H9 (cell line): ENCODE results near the gene ADAM11. TPM values are rescaled to one million over a fixed set of nuclear protein-coding genes. Genes with fewer than 3 reads are reported as not detected.

Experiments used
- DNase-seq: peaks from one replicate; pipeline ENCODE4 v3.0.0-alpha.2; 2017
- H2AFZ ChIP-seq: one replicate; pipeline ENCODE4 v1.6.1; 2013; ENCODE audit warnings: mild to moderate bottlenecking, low read length, control low read depth, moderate library complexity
- H2AK5ac ChIP-seq: 2 replicates; pipeline ENCODE4 v1.6.1; 2013; ENCODE audit warnings: low read length, control low read depth, mixed read lengths; ENCODE audit not compliant: insufficient read length
- H2BK120ac ChIP-seq: one replicate; pipeline ENCODE4 v1.6.1; 2013; ENCODE audit warnings: low read depth, mild to moderate bottlenecking, low read length, control low read depth, inconsistent platforms; ENCODE audit not compliant: poor library complexity, severe bottlenecking
- H2BK12ac ChIP-seq: 2 replicates; pipeline ENCODE4 v1.6.1; 2013; ENCODE audit warnings: low read length, control low read depth, mixed read lengths, low read depth; ENCODE audit not compliant: insufficient read length
- H2BK15ac ChIP-seq: 2 replicates; pipeline ENCODE4 v1.6.1; 2013; ENCODE audit warnings: low read depth, low read length, control low read depth
- H2BK20ac ChIP-seq: one replicate; pipeline ENCODE4 v1.6.1; 2013; ENCODE audit warnings: low read depth, mild to moderate bottlenecking, low read length, control low read depth, inconsistent platforms; ENCODE audit not compliant: poor library complexity, severe bottlenecking
- H2BK5ac ChIP-seq: 2 replicates; pipeline ENCODE4 v1.6.1; 2013; ENCODE audit warnings: low read length, control low read depth, mixed read lengths; ENCODE audit not compliant: insufficient read length
- H3K14ac ChIP-seq: 2 replicates; pipeline ENCODE4 v1.6.1; 2013; ENCODE audit warnings: low read length, control low read depth; ENCODE audit not compliant: insufficient read depth
- H3K18ac ChIP-seq: 2 replicates; pipeline ENCODE4 v1.6.1; 2013; ENCODE audit warnings: low read depth, mild to moderate bottlenecking, mixed read lengths, low read length, control low read depth; ENCODE audit not compliant: insufficient read length
- H3K23ac ChIP-seq: 2 replicates; pipeline ENCODE4 v1.6.1; 2013; ENCODE audit warnings: low read length, control low read depth, mixed read lengths, low read depth; ENCODE audit not compliant: insufficient read length
- H3K23me2 ChIP-seq: 2 replicates; pipeline ENCODE4 v1.6.1; 2013; ENCODE audit warnings: low read depth, mild to moderate bottlenecking, mixed read lengths, low read length, control low read depth; ENCODE audit not compliant: insufficient read length, poor library complexity, severe bottlenecking
- H3K27ac ChIP-seq: 2 replicates; pipeline ENCODE4 v1.5.1; 2013; ENCODE audit warnings: low read length, control low read depth, mixed read lengths, low read depth; ENCODE audit not compliant: insufficient read length
- H3K27me3 ChIP-seq: 2 replicates; pipeline ENCODE4 v1.6.1; 2013; ENCODE audit warnings: low read length, control low read depth, inconsistent platforms; ENCODE audit not compliant: insufficient read depth
- H3K4ac ChIP-seq: 2 replicates; pipeline ENCODE4 v1.6.1; 2013; ENCODE audit warnings: low read depth, mild to moderate bottlenecking, control low read depth, inconsistent platforms, low read length, moderate library complexity
- H3K4me1 ChIP-seq: 2 replicates; pipeline ENCODE4 v1.6.1; 2013; ENCODE audit warnings: low read length, control low read depth, inconsistent platforms; ENCODE audit not compliant: insufficient read depth
- H3K4me2 ChIP-seq: 2 replicates; pipeline ENCODE4 v1.6.1; 2013; ENCODE audit warnings: low read length, control low read depth, mixed read lengths; ENCODE audit not compliant: insufficient read length, insufficient read depth
- H3K56ac ChIP-seq: 2 replicates; pipeline ENCODE4 v1.6.1; 2013; ENCODE audit warnings: low read depth, mild to moderate bottlenecking, mixed read lengths, low read length, control low read depth; ENCODE audit not compliant: insufficient read length
- H3K79me1 ChIP-seq: 2 replicates; pipeline ENCODE4 v1.6.1; 2013; ENCODE audit warnings: low read depth, mild to moderate bottlenecking, moderate library complexity, low read length, control low read depth, inconsistent platforms; ENCODE audit not compliant: insufficient read depth, poor library complexity, severe bottlenecking
- H3K79me2 ChIP-seq: 2 replicates; pipeline ENCODE4 v1.6.1; 2013; ENCODE audit warnings: low read length, control low read depth, inconsistent platforms; ENCODE audit not compliant: insufficient read depth
- H3K9ac ChIP-seq: 2 replicates; pipeline ENCODE4 v1.6.1; 2013; ENCODE audit warnings: low read length, control low read depth, mixed read lengths; ENCODE audit not compliant: insufficient read length; ENCODE audit errors: extremely low read depth
- H3K9me3 ChIP-seq: one replicate; pipeline ENCODE4 v1.6.1; 2013; ENCODE audit warnings: low read depth, low read length, inconsistent platforms; ENCODE audit not compliant: control insufficient read depth
- H3T11ph ChIP-seq: one replicate; pipeline ENCODE4 v1.6.1; 2013; ENCODE audit warnings: mild to moderate bottlenecking, low read length, control low read depth, inconsistent platforms
- H4K20me1 ChIP-seq: one replicate; pipeline ENCODE4 v1.6.1; 2013; ENCODE audit not compliant: control insufficient read depth, insufficient read length, insufficient read depth
- H4K5ac ChIP-seq: 2 replicates; pipeline ENCODE4 v1.6.1; 2013; ENCODE audit warnings: low read depth, mild to moderate bottlenecking, mixed read lengths, low read length, control low read depth; ENCODE audit not compliant: insufficient read length
- H4K8ac ChIP-seq: replicated peaks from 2 replicates; pipeline ENCODE4 v1.6.1; 2013; ENCODE audit warnings: low read length, control low read depth, mixed read lengths, low read depth; ENCODE audit not compliant: insufficient read length
- H4K91ac ChIP-seq: 2 replicates; pipeline ENCODE4 v1.6.1; 2013; ENCODE audit warnings: low read depth, mild to moderate bottlenecking, moderate library complexity, mixed read lengths, low read length, control low read depth; ENCODE audit not compliant: insufficient read length
- H3K27ac Mint-ChIP-seq, 3 experiments: 2 replicates in 2 of 3; 3 replicates in 1 of 3; pipeline ENCODE4 v1.8.0; 2020 to 2021; ENCODE audit warnings: mixed read lengths in 3 of 3, mild to moderate bottlenecking in 1 of 3, moderate library complexity in 1 of 3
- H3K27me3 Mint-ChIP-seq: 2 replicates; pipeline ENCODE4 v1.8.0; 2021; ENCODE audit warnings: low read depth, mild to moderate bottlenecking, moderate library complexity, mixed read lengths
- H3K36me3 Mint-ChIP-seq, 3 experiments: 2 replicates in 2 of 3; 3 replicates in 1 of 3; pipeline ENCODE4 v1.8.0; 2020 to 2021; ENCODE audit warnings: low read depth in 3 of 3, mixed read lengths in 3 of 3; ENCODE audit not compliant: insufficient read depth in 1 of 3
- H3K4me1 Mint-ChIP-seq, 2 experiments: 2 replicates each; pipeline ENCODE4 v1.8.0; 2020; ENCODE audit warnings: mixed read lengths in 2 of 2
- H3K4me3 Mint-ChIP-seq, 2 experiments: 2 replicates in 1 of 2; 3 replicates in 1 of 2; pipeline ENCODE4 v1.8.0; 2020 to 2021; ENCODE audit warnings: mild to moderate bottlenecking in 2 of 2, mixed read lengths in 2 of 2, moderate library complexity in 1 of 2
- H3K9me3 Mint-ChIP-seq, 2 experiments: 2 replicates in 1 of 2; 3 replicates in 1 of 2; pipeline ENCODE4 v1.8.0; 2020; ENCODE audit warnings: mild to moderate bottlenecking in 2 of 2, mixed read lengths in 2 of 2, moderate library complexity in 1 of 2
- CTCF ChIP-seq: fragments of 200-600 bp; sonication (generic); conservative IDR thresholded peaks from 3 replicates; pipeline ENCODE4 v1.8.0; 2021; ENCODE audit warnings: antibody characterized with exemption, mild to moderate bottlenecking
- WGBS: extraction: QIAGEN DNeasy Blood & Tissue Kit; methylation state at CpG from one replicate; pipeline ENCODE4 v1.1.7; 2013; ENCODE audit warnings: missing lambda C conversion rate, low lambda C conversion rate, mixed read lengths; ENCODE audit not compliant: insufficient read length; ENCODE audit errors: extremely low coverage; 5-methylcytosine and 5-hydroxymethylcytosine counted together
- total RNA-seq: library from RNA; stranded (reverse); gene quantifications from 2 replicates; pipeline ENCODE4 v1.2.1, GENCODE V29; 2021

ADAM11 gene
- total RNA-seq, 1 experiment from 2014 or later = 4.6 TPM

- peaks cover 13 to 73% (median 68%) of the 10 kb centered on the region in 3 experiments; a peak in 6 of 7 replicates for H3K36me3 Mint-ChIP-seq
- no peak overlapping the region for H3K14ac ChIP-seq
- H3K9me3 ChIP-seq = no peaks in the 10 kb centered on the region
- H2BK120ac ChIP-seq = no peak overlapping the region
- H3K4me1 ChIP-seq = no peaks in the 10 kb centered on the region; the same call in 1 of the 2 replicates
- H2BK5ac ChIP-seq = no peak overlapping the region
- H3K27ac Mint-ChIP-seq = peak overlapping the region; percentile 31 to 82 (median 61); a peak in 3 of 7 replicates
- H3K18ac ChIP-seq = no peak overlapping the region
- H3K4me2 ChIP-seq = no peak overlapping the region
- no peaks in the 10 kb centered on the region for H3K9me3 Mint-ChIP-seq
- no peak overlapping the region for H2AFZ ChIP-seq
- H3K4ac ChIP-seq = no peak overlapping the region
- H3K23me2 ChIP-seq = no peaks in the 10 kb centered on the region
- no peak overlapping the region for H2BK15ac ChIP-seq
- no peak overlapping the region for H3K56ac ChIP-seq
- H4K20me1 ChIP-seq = no peaks in the 10 kb centered on the region
- H3K27me3 ChIP-seq = no peaks in the 10 kb centered on the region
- H4K5ac ChIP-seq = no peak overlapping the region
- no peak for DNase-seq
- no peak overlapping the region for H3K4me3 Mint-ChIP-seq
- no peak overlapping the region for H3K27ac ChIP-seq
- H3K79me1 ChIP-seq = no peaks in the 10 kb centered on the region
- H3K9ac ChIP-seq = no peak overlapping the region
- WGBS = no CpG with 5 or more reads among the region's 3 CpGs
- no peak overlapping the region for H2AK5ac ChIP-seq
- no peak overlapping the region for H2BK20ac ChIP-seq
- no peak overlapping the region for H2BK12ac ChIP-seq
- no peak overlapping the region for H3T11ph ChIP-seq
- no peak overlapping the region for H3K23ac ChIP-seq
- H3K4me1 Mint-ChIP-seq = peaks cover 9 to 19% of the 10 kb centered on the region in 2 experiments
- no peaks in the 10 kb centered on the region for H3K79me2 ChIP-seq
- H4K91ac ChIP-seq = no peak overlapping the region
- no peak overlapping the region for H4K8ac ChIP-seq
- H3K27me3 Mint-ChIP-seq = no peaks in the 10 kb centered on the region
- TF ChIP-seq CTCF = no peak
Measured at GRCh38 chr17:44738214-44738906, 20.4 kb upstream of the ADAM11 start.
